Coronary artery (tissue), 2 donors: ENCODE measurements around the gene SDK2.

Source experiments
- DNase-seq: peaks from one replicate; pipeline ENCODE4 v3.0.0-alpha.2; 2017; ENCODE audit warnings: low spot score
- H3K27ac ChIP-seq, 2 donors: fragments of 200-600 bp; sonication (generic); one replicate each; pipeline ENCODE4 v1.5.1; 2016 to 2019
- H3K4me3 ChIP-seq: fragments of 200-600 bp; sonication (generic); 2 replicates; pipeline ENCODE4 v1.5.1; 2016; ENCODE audit warnings: mild to moderate bottlenecking, moderate library complexity
- CTCF ChIP-seq: fragments of 200-600 bp; sonication (generic); IDR thresholded peaks from one replicate; pipeline ENCODE4 v1.5.1; 2019; ENCODE audit warnings: antibody characterized with exemption

SDK2 gene

GRCh38 chr17:73359352-73359751, 284.9 kb downstream of the SDK2 start:
- Histone ChIP-seq H3K4me3 (no peak overlapping the region), H3K27ac (no peak overlapping the region)
- no peak for TF ChIP-seq CTCF
- no peak for DNase-seq

DNA sequence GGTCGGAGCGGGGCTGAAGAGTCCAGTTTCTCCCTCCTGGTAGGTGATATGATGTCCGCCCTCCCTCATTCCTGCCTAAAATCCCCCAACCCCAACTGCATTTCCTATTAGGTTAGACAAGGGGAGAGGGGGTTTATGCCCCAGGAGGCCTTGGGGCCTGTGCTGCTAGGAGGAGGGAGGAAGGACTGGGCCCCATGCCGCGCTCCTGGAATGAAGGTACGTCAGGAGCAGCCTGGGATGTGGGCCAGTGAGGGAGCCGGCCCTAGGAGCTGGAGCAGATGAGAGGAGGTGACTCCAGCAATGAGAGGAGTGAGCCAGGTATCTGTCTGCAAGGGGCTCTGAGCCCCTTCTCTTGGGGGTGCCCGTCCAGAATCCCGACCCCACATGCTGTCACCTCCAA, 285.6 kb downstream of the SDK2 start:
- no peak overlapping the region for H3K27ac ChIP-seq
- no peak for TF ChIP-seq CTCF
- H3K4me3 ChIP-seq, result no peak overlapping the region
- DNase-seq, result no peak

- H3K4me3 ChIP-seq, result no peak overlapping the region
- H3K27ac ChIP-seq, result no peak overlapping the region
- TF ChIP-seq CTCF, result no peak
- DNase-seq, result no peak
These were observed 286.3 kb downstream of the SDK2 start for GRCh38 chr17:73357981-73358380.

- Histone ChIP-seq H3K27ac (no peak overlapping the region), H3K4me3 (no peak overlapping the region)
- DNase-seq, result no peak
- TF ChIP-seq CTCF, result no peak
These were observed 286.9 kb downstream of the SDK2 start for GRCh38 chr17:73357318-73357717.

GRCh38 chr17:73356561-73357170, 287.6 kb downstream of the SDK2 start:
- no peak overlapping the region for H3K4me3 ChIP-seq
- no peak for TF ChIP-seq CTCF
- no peak for DNase-seq

DNA sequence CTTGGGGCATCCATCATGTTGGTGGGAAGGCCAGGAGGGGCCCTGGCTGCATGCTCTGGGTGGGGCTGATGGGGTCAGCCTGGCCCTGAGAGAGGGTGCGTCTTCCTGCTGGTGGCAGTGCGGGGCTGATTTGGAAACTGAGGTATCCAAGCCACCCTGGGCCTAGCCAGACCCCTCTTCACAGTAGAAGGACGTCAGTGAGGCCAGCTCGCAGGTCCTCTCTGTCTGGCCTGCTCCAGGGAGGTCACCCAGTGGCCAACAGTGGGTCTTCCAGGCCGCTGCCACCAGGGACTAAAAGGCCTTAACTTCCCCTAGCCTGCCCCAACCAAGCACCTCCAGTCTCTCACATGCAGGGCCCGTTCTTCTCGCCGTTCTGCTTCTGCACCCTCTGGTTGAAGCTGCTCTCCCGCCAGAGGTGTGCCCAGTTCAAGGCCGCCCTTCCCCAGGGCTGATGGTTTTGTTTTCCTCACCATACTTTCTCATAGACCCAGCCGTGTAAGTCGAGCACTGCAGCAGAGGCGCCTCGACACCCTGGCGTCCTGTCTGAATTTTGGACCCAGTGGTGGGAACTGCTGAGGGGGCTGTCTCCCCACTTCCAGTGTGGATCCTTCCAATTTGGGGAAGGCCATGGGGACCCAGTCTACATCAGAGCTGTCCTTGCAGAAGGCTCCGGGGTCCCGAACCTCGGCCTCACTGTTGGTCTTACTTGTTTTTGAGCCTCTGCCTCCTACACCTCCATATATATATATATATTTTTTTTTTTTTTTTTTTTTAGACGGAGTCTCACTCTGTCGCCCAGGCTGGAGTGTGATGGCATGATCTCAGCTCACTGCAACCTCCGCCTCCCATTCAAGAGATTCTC, 289.6 kb downstream of the SDK2 start:
- TF ChIP-seq CTCF, result no peak
- no peak for DNase-seq
- Histone ChIP-seq H3K27ac (no peak overlapping the region), H3K4me3 (no peak overlapping the region)

More at GRCh38 chr17:73356561-73357170, 287.6 kb downstream of the SDK2 start:
- H3K27ac ChIP-seq, result no peak overlapping the region

DNA sequence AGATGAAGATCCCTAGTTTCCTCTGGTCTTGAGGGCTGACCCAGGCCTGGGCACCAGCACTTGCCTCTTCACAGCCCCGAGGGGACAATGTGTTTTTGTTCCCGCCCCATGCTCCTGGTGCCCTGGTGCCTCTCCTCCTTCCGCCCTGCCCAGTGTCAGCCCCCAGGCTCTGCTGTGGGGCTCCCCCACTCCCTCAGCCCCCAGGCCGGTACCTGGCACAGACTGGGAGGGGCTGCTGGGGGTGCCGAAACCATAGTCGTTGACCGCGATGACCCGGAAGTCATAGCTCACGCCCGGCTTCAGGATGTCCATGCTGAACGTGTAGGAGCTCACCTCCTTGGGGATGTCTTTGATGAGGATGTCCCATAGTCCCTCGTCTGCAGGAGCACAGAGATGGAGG, 292.0 kb downstream of the SDK2 start:
- no peak for TF ChIP-seq CTCF
- Histone ChIP-seq H3K27ac (no peak overlapping the region), H3K4me3 (no peak overlapping the region)
- no peak for DNase-seq
